Measurements from ENCODE around the gene AMZ2.
"Not testable (repeated sequence)": the region's sequence is repeated elsewhere in the genome, so short reads cannot be mapped to it uniquely, and the experiment has no call there.

AMZ2 gene

DNA sequence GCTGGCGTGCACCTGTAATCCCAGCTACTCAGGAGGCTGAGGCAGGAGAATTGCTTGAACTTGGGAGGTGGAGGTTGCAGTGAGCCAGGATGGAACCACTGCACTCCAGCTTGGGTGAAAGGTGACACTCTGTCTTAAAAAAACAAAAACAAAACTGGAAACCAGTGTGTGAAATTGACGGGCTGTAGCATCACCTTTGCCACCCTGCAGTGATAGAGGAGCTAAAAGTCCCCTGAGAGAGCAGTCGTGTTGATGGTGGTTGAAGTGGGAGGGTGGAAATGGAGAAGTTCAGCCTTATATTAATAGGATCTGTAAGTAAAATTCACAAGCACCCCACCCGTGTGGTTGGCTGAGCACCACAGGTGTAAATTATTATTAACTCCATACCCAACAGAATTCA, 22.8 kb upstream of the AMZ2 start:
- H3K4me1 ChIP-seq (ENCODE audit: insufficient read depth, low read length); H3K4me3 ChIP-seq (ENCODE audit: low read length); H3K27ac ChIP-seq (ENCODE audit: low read length): not testable (repeated sequence)

DNA sequence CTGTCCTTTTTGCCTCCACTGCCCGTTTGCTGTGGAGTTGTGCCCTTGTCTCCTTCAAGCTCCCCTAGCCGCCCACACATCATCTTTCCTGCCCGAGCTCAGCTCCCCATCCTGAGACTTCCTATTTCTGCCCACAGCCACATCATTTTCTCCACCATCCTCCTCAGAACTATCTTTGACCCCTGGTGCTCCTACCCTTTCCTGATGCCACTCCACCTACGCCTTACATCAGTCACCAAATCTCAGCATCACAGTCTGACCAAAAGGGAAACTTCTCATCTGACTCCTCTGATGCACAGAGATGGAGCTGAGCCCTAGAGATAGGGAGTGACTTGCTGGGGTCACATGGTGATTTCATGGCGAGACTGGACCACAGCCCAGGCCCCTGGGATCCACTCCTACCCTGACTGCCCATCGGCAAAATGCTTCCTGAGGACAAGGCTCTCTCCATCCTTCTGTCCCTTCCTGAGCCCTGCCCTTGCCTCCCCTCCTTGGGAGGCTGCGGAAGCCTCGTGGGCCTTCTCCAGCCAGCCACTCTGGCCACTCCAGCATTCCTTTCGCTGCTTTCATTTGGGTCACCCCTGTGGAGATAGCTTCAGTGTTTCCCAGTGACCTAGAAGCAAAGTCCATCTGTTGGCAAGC, 19.7 kb upstream of the AMZ2 start:
- H3K4me3 ChIP-seq (ENCODE audit: low read length); H3K9ac ChIP-seq (ENCODE audit: low read depth, low read length); H3K27ac ChIP-seq (ENCODE audit: low read length); H3K4me1 ChIP-seq (ENCODE audit: insufficient read depth, low read length); H3K9me3 ChIP-seq (ENCODE audit: insufficient read depth, low read depth, low read length); H3K27me3 ChIP-seq (ENCODE audit: insufficient read depth, low read length); H3K36me3 ChIP-seq (ENCODE audit: insufficient read depth, low read depth, low read length): not testable (repeated sequence)

More for the DNA sequence above, 22.8 kb upstream of the AMZ2 start:
- H3K9ac ChIP-seq (ENCODE audit: low read depth, low read length); H3K27me3 ChIP-seq (ENCODE audit: insufficient read depth, low read length); H3K36me3 ChIP-seq (ENCODE audit: insufficient read depth, low read depth, low read length); H3K9me3 ChIP-seq (ENCODE audit: insufficient read depth, low read depth, low read length): not testable (repeated sequence)

DNA sequence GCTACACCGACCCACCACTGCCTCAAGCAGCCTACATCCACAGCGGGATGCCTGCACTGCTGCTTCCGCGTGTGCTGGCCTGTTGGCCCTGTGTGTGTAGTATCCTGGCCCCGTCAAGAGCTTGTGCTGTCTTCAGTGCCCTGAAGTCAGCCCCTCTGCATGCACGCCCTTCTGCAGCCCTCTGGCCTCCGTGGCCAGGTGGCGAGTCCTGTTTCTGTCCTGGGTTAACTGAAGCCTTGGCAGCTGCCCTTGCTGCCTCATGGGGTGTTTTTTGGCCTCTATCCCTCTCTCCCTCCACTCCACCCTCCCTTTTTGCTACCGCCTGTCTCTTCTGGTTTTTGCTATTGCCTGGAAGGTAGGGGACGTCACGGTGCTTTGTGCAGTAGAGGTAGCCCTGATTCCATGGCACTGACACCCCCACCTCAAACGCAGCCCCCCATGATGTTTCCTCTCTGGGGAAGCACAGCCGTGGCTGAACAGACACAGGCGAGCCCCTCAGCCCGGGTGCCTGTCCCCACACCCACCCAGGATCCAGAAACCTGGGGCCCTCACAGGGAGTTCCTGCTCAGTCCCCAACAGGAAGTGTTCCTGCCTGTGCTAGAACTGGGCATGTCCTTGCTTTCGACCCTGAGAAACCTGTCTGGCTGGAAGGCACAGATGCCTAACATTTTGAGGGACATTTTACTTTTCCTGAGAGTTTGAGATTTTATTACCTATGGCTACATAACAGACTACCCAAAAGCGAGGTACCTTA, 18.8 kb upstream of the AMZ2 start:
- Histone ChIP-seq H3K4me3 (ENCODE audit: low read length) (no peak overlapping the region), H3K36me3 (ENCODE audit: insufficient read depth, low read depth, low read length) (no peaks in the 10 kb centered on the region), H3K27me3 (ENCODE audit: insufficient read depth, low read length) (no peaks in the 10 kb centered on the region), H3K9me3 (ENCODE audit: insufficient read depth, low read depth, low read length) (no peaks in the 10 kb centered on the region), H3K9ac (ENCODE audit: low read depth, low read length) (no peak overlapping the region), H3K27ac (ENCODE audit: low read length) (no peak overlapping the region), H3K4me1 (ENCODE audit: insufficient read depth, low read length) (no peaks in the 10 kb centered on the region)

DNA sequence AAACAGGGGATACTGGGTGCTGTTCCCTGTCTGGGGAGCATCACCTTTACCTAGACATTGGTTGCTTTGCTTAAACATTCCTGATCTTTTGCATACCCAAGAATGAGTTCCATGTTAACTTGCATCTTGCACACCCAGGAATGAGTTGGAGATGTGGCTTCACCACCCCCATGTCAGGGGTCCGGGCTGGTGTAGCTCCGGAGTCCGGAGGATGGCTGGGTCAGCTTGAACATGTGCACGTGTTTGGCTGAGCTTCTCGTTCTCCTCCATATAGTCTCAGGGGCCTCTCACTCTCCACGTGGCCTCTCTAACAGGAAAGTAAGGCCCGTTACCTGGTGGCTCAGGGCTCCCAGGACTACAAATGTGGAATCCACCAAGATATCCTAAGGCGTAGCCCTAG, 18.2 kb upstream of the AMZ2 start:
- Histone ChIP-seq H3K4me1 (ENCODE audit: insufficient read depth, low read length) (no peaks in the 10 kb centered on the region), H3K9me3 (ENCODE audit: insufficient read depth, low read depth, low read length) (no peaks in the 10 kb centered on the region), H3K27me3 (ENCODE audit: insufficient read depth, low read length) (no peaks in the 10 kb centered on the region), H3K36me3 (ENCODE audit: insufficient read depth, low read depth, low read length) (no peaks in the 10 kb centered on the region), H3K4me3 (ENCODE audit: low read length) (no peak overlapping the region), H3K27ac (ENCODE audit: low read length) (no peak overlapping the region), H3K9ac (ENCODE audit: low read depth, low read length) (no peak overlapping the region)

- not testable (repeated sequence) for H3K27ac ChIP-seq (ENCODE audit: low read length); H3K27me3 ChIP-seq (ENCODE audit: insufficient read depth, low read length); H3K36me3 ChIP-seq (ENCODE audit: insufficient read depth, low read depth, low read length); H3K4me3 ChIP-seq (ENCODE audit: low read length); H3K9me3 ChIP-seq (ENCODE audit: insufficient read depth, low read depth, low read length); H3K4me1 ChIP-seq (ENCODE audit: insufficient read depth, low read length); H3K9ac ChIP-seq (ENCODE audit: low read depth, low read length)
Observed at GRCh38 chr17:68231131-68231530, 16.7 kb upstream of the AMZ2 start.

DNA sequence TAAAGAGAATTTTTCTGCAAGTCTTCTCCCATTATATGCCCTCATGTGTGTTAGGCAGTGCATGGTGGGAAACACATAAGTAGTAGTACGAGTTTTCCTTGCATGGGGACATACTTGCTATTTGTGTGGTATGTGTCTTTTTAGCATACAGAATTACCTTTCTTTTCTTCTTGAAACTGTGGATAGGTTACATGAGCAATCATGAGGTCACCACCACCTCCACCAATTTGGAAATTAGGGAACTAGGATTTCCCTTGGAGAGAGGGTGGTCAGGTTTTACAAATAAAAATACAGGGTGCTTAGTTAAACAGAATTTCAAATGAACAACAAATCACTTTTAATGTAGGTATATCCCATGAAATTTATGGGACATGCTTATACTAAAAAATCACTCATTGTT, 16.3 kb upstream of the AMZ2 start:
- Histone ChIP-seq H3K9me3 (ENCODE audit: insufficient read depth, low read depth, low read length) (no peaks in the 10 kb centered on the region), H3K27me3 (ENCODE audit: insufficient read depth, low read length) (no peaks in the 10 kb centered on the region), H3K9ac (ENCODE audit: low read depth, low read length) (no peak overlapping the region), H3K4me1 (ENCODE audit: insufficient read depth, low read length) (no peaks in the 10 kb centered on the region), H3K27ac (ENCODE audit: low read length) (no peak overlapping the region), H3K4me3 (ENCODE audit: low read length) (no peak overlapping the region), H3K36me3 (ENCODE audit: insufficient read depth, low read depth, low read length) (no peaks in the 10 kb centered on the region)

DNA sequence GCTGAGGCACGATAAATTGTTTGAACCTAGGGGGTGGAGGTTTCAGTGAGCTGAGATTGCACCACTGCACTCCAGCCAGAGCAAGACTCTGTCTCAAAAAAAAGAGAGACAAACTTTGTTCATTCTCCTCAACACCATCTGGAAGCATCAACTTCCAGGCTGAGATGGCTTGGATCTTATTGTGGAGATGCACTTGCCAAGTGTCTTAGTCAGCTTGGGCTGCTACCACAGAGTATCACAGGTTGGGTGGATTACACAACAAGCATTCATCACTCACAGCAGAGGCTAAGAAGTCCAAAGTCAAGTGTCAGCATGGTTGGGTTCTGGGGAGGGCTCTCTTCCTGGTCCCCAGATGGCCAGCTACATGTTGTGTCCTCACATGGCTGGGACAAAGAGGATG, 15.1 kb upstream of the AMZ2 start:
- not testable (repeated sequence) for H3K9me3 ChIP-seq (ENCODE audit: insufficient read depth, low read depth, low read length); H3K27me3 ChIP-seq (ENCODE audit: insufficient read depth, low read length); H3K4me1 ChIP-seq (ENCODE audit: insufficient read depth, low read length); H3K27ac ChIP-seq (ENCODE audit: low read length); H3K4me3 ChIP-seq (ENCODE audit: low read length); H3K36me3 ChIP-seq (ENCODE audit: insufficient read depth, low read depth, low read length); H3K9ac ChIP-seq (ENCODE audit: low read depth, low read length)

DNA sequence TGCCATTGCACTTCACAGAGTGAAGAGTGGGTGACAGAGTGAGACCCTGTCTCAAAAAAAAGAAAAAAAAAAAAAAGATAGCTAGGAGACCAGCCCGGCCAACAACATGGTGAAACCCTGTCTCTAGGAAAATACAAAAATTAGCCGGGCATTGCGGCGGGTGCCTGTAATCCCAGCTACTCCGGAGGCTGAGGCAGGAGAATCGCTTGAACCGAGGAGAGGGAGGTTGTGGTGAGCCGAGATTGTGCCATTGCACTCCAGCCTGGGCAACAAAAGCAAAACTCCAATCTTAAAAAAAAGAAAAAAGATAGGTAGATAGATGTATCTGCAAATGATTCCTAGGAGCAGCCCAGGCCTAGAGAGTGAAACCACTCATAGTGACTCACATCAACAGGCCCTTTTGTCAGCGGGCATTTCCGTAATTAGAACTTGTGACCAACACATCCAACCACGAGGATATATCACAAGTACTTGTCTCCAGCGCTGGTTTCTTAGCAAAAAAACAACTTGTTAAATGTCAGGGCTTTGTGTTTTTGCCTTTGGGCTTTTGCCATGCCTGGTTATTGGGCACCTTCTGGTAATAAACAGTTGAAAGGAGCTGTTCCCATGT, 13.0 kb upstream of the AMZ2 start:
- H3K4me1 ChIP-seq (ENCODE audit: insufficient read depth, low read length); H3K9ac ChIP-seq (ENCODE audit: low read depth, low read length); H3K9me3 ChIP-seq (ENCODE audit: insufficient read depth, low read depth, low read length); H3K27ac ChIP-seq (ENCODE audit: low read length); H3K27me3 ChIP-seq (ENCODE audit: insufficient read depth, low read length); H3K36me3 ChIP-seq (ENCODE audit: insufficient read depth, low read depth, low read length); H3K4me3 ChIP-seq (ENCODE audit: low read length): not testable (repeated sequence)

GRCh38 chr17:68235336-68235791, 12.5 kb upstream of the AMZ2 start:
- H3K4me3 ChIP-seq (ENCODE audit: low read length); H3K36me3 ChIP-seq (ENCODE audit: insufficient read depth, low read depth, low read length); H3K4me1 ChIP-seq (ENCODE audit: insufficient read depth, low read length); H3K27me3 ChIP-seq (ENCODE audit: insufficient read depth, low read length); H3K9me3 ChIP-seq (ENCODE audit: insufficient read depth, low read depth, low read length); H3K27ac ChIP-seq (ENCODE audit: low read length); H3K9ac ChIP-seq (ENCODE audit: low read depth, low read length): not testable (repeated sequence)

DNA sequence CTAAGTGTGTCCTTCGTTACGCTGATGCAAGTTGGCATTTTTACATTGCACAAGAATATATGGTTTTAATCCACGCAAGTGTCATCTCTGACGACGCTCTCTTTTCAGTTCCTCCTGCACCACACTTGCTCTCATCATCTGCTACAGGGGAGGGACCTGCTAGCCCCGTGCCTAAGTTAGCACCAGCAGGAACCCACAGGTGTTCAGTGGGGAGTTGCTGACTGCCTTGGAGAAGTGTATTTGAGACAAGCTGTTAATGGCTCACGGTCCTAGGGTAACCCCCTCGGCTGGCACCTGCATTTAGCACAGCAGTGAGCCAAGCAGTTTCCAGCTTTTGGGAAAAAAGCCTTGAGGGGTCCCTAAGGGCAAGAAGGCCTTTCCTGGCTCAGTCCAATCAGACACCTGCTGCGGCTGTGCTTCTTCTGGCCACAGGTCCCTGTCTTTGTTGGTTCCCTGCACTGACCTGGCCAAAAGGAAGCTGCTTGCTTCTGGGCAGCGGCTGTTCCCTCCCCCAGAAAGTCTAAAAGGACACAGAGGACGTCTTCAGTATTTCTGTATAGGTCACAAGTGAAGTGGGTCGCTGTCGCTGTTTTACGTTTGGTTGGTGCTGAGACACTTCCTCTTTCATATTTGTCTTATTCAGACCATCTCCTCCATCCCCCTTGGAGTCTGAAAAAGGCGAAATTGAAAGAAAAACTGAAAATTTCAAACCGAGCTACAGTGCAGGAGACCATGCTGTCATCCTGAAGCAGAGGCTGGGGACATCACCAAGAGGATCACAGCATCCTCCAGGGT, 10.3 kb upstream of the AMZ2 start:
- H3K27me3 ChIP-seq (ENCODE audit: insufficient read depth, low read length); H3K36me3 ChIP-seq (ENCODE audit: insufficient read depth, low read depth, low read length); H3K4me3 ChIP-seq (ENCODE audit: low read length); H3K4me1 ChIP-seq (ENCODE audit: insufficient read depth, low read length); H3K9me3 ChIP-seq (ENCODE audit: insufficient read depth, low read depth, low read length); H3K9ac ChIP-seq (ENCODE audit: low read depth, low read length); H3K27ac ChIP-seq (ENCODE audit: low read length): not testable (repeated sequence)

- Histone ChIP-seq H3K9me3 (ENCODE audit: insufficient read depth, low read depth, low read length) (no peaks in the 10 kb centered on the region), H3K9ac (ENCODE audit: low read depth, low read length) (no peak overlapping the region), H3K4me3 (ENCODE audit: low read length) (no peak overlapping the region), H3K27me3 (ENCODE audit: insufficient read depth, low read length) (no peaks in the 10 kb centered on the region), H3K4me1 (ENCODE audit: insufficient read depth, low read length) (no peaks in the 10 kb centered on the region), H3K36me3 (ENCODE audit: insufficient read depth, low read depth, low read length) (no peaks in the 10 kb centered on the region), H3K27ac (ENCODE audit: low read length) (no peak overlapping the region)
Observed at GRCh38 chr17:68238164-68238870, 9.5 kb upstream of the AMZ2 start.
